ENCODE measurements around the gene PTAFR.
A peak's percentile ranks its signal among the peaks of the same experiment; 100 is the strongest.

The PTAFR gene

GRCh38 chr1:28175955-28176485 is 470 bp downstream of the PTAFR start:
- no peak for DNase-seq

- DNase-seq = no peak
These were observed 2.6 kb downstream of the PTAFR start for GRCh38 chr1:28173980-28174297.

GRCh38 chr1:28173151-28173979 is 3.1 kb downstream of the PTAFR start:
- peak; percentile 35 for DNase-seq

GRCh38 chr1:28172713-28173150 is 3.8 kb downstream of the PTAFR start:
- DNase-seq = no peak

- DNase-seq = no peak
These were observed 5.2 kb downstream of the PTAFR start for GRCh38 chr1:28171246-28171645.

- peak; percentile 75 for DNase-seq
These were observed 6.4 kb downstream of the PTAFR start for GRCh38 chr1:28170001-28170596.

GRCh38 chr1:28163496-28164161 is 12.9 kb downstream of the PTAFR start:
- no peak for DNase-seq

- peak; percentile 62 for DNase-seq
These were observed 14.3 kb downstream of the PTAFR start for GRCh38 chr1:28162151-28162550.

GRCh38 chr1:28161751-28162150 is 14.7 kb downstream of the PTAFR start:
- DNase-seq = no peak

GRCh38 chr1:28160782-28161266 is 15.7 kb downstream of the PTAFR start:
- no peak for DNase-seq

GRCh38 chr1:28159680-28160079 is 16.8 kb downstream of the PTAFR start:
- DNase-seq = no peak

GRCh38 chr1:28159243-28159642 is 17.2 kb downstream of the PTAFR start:
- no peak for DNase-seq

GRCh38 chr1:28157894-28158293 is 18.6 kb downstream of the PTAFR start:
- no peak for DNase-seq

- no peak for DNase-seq
These were observed 19.7 kb downstream of the PTAFR start for GRCh38 chr1:28156821-28157220.

- DNase-seq = no peak
These were observed 20.9 kb downstream of the PTAFR start for GRCh38 chr1:28155628-28156027.

GRCh38 chr1:28154078-28154594 is 22.4 kb downstream of the PTAFR start:
- DNase-seq = no peak

- no peak for DNase-seq
These were observed 26.2 kb downstream of the PTAFR start for GRCh38 chr1:28150125-28150780.

GRCh38 chr1:28148880-28149195 is 27.7 kb downstream of the PTAFR start:
- DNase-seq = no peak

GRCh38 chr1:28147264-28148094 is 29.0 kb downstream of the PTAFR start:
- DNase-seq = peak; percentile 82

- DNase-seq = no peak
These were observed 30.8 kb downstream of the PTAFR start for GRCh38 chr1:28145728-28146127.

GRCh38 chr1:28144203-28145135 is 32.0 kb downstream of the PTAFR start:
- DNase-seq = peak; percentile 82
